GM21529 (cell line): Measurements from ENCODE around the gene PTPRN2.

Source experiments
- ATAC-seq: cut with Tn5 transposase; IDR thresholded peaks from one replicate; pipeline ENCODE4 v1.9.1; 2021; ENCODE audit not compliant: unreplicated experiment

Gene PTPRN2

DNA sequence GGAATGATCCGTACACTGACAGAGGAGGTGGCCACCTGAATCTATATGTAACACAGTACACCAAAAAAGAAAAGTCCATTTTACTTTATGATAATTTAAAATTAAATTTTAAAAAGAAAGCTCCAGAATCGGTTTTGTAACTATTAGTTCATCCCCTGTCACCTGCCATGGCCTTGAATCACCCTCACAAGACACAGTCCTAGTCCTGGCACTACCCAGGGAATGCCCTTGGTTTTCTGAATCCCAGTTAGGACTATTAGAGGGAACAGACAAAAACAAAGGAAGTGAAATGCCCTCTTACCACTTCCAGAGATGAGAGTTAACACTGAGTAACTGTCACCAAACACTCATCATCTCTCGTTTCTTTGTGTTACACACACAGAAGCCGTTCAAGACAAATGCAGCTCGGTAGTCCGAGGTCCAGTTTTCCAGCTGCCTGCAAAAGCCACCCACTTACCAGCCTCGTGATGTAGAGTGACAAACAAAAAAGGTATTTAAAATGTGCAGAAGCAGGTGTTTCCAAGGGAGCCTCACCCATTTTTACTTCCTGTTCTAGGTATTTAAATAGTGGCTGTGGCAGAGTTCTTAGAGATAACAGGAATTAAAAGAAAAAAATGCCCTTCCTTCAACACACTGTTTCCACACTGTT, 6.1 kb downstream of the PTPRN2 start:
- no peak for ATAC-seq

- no peak for ATAC-seq
These were observed 7.7 kb downstream of the PTPRN2 start for GRCh38 chr7:158579662-158580646.

GRCh38 chr7:158576050-158576762, 11.4 kb downstream of the PTPRN2 start:
- no peak for ATAC-seq

GRCh38 chr7:158574308-158575036, 13.2 kb downstream of the PTPRN2 start:
- ATAC-seq, result no peak

GRCh38 chr7:158573310-158573709, 14.3 kb downstream of the PTPRN2 start:
- ATAC-seq, result no peak

- no peak for ATAC-seq
These were observed 15.4 kb downstream of the PTPRN2 start for GRCh38 chr7:158572000-158572828.

GRCh38 chr7:158570449-158571170, 17.0 kb downstream of the PTPRN2 start:
- no peak for ATAC-seq

- no peak for ATAC-seq
These were observed 17.7 kb downstream of the PTPRN2 start for GRCh38 chr7:158569858-158570323.

GRCh38 chr7:158568974-158569857, 18.4 kb downstream of the PTPRN2 start:
- no peak for ATAC-seq

GRCh38 chr7:158567153-158567603, 20.4 kb downstream of the PTPRN2 start:
- ATAC-seq, result no peak

DNA sequence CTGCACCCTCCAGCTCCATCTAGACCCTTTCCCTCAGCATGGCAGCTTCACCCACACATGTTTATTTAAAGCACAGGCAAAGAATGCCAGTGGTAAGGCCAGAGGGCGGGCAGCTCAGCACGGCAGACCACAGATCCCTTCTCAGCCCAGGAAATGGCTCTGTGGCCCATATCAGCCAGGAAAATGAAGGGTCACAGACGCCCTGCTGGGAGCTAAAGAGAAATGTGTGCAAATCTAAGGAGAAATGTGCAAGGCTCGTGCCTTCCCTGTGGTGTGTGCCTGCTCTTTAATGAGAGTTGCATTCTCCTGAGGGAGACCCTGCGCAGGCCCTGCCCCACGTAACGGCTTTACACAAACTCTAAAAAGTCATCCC, 23.0 kb downstream of the PTPRN2 start:
- ATAC-seq, result no peak

GRCh38 chr7:158563911-158564662, 23.5 kb downstream of the PTPRN2 start:
- ATAC-seq, result no peak

DNA sequence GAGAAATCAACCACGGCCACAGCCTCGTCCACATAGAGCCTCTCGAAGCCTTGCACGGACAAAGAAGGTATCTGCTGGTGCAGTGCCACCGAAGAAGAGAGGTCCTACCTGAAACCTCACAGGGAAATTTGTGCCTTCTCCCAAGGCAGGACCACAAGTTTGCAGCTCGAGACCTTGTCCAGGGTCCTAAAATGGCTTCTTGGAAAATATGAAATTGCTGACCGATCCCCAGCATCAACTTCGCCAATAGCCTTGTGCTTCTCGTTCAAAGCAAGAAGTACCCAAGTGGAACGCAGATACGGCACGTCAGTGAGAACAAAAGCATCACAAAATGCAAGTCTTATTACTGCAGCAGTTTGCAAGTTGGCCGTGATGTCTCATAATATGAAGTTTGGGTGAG, 24.6 kb downstream of the PTPRN2 start:
- no peak for ATAC-seq

GRCh38 chr7:158562517-158562916, 25.1 kb downstream of the PTPRN2 start:
- ATAC-seq, result no peak

DNA sequence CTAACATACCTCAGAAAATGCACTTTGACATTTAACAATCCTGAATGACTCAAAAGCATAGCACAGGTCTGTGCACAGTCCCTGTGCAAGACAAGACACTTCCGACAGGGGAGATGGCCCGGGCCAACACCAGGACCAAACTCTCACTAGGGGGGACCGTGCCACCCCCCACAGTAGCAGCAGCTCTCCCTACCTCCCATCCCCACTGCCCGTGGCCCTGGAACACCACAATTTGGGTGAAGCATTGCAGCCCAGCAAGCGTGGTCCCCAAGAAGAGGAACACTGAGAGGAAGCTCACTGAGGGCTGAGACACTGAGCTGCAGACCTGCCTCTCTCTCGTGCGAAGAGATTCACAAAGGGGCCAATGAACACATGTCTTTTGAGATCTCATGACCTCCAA, 26.0 kb downstream of the PTPRN2 start:
- no peak for ATAC-seq

- ATAC-seq, result no peak
These were observed 27.2 kb downstream of the PTPRN2 start for GRCh38 chr7:158560386-158560785.

DNA sequence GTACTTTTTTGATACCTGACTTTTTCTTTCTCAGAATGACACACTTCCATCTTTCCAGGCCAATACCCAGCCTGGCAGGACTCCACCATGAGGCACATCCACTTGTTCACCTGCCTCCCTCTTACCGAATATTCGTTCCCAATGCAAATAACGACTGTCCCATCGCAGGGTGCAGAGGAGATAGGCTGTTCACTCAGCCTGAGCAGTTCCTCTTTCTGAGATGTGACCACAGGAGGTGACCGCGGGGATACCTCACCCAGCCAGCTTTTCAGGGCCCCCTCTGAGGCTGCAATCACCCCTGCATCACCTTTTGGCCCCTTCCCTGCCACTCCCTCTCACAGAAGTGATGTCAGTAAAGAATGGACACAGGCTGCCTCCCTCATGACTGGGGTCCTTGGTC, 28.3 kb downstream of the PTPRN2 start:
- no peak for ATAC-seq

GRCh38 chr7:158558816-158559215, 28.8 kb downstream of the PTPRN2 start:
- no peak for ATAC-seq
